Measurements from ENCODE around the gene TTYH1.

Gene TTYH1

DNA sequence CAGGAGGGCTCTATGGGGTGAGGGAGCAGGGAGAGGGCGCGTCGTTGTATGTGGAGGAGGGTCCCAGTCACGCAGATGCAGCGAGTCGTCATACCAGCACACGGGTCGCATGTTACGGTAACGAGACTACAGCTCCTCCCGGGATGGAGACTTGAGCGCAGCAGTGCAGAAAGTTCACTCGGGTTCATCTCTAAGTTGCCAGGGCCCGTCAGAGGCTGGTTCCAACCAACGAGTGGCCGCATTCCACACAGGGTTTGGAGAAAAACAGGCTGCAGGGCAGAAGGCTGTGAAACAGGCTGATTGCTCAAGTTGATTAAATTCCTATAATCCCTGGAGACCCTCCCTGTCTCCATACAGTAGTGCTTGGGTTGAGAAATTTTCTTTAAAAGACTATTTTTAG is 21.9 kb upstream of the TTYH1 start:
- no peak for DNase-seq

DNA sequence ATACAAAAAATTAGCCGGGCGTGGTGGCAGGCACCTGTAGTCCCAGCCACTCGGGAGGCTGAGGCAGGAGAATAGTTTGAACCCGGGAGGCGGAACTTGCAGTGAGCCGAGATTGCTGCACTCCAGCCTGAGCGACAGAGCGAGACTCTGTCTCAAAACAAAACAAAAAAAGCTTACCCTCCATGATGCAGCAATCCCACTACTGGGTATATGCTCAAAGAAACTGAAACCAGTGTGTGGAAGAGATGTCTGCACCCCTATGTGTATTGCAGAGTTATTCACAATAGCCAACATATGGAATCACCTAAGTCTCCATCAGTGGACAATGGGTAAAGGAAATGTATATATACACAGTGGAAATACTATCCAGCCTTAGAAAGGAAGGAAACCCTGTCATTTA is 19.6 kb upstream of the TTYH1 start:
- DNase-seq, result no peak

DNA sequence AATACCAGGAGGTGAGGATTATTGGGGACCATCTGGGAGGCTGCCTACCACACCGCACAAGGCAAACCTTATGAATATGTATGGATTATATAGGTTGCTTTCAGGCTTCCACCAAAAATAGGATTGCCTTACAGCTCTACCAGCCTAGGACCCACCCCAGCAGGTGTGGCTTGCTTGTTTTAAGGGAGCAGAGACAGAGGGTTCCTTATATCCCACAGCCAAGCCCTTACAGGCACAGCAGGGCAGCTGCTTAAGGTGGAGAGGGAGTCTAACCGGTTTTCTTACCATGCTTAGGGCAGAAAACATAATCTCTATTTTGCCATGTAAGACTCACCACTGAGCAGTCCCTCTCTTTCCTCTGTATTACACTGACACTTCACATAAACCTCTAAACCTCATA is 16.1 kb upstream of the TTYH1 start:
- no peak for DNase-seq

DNA sequence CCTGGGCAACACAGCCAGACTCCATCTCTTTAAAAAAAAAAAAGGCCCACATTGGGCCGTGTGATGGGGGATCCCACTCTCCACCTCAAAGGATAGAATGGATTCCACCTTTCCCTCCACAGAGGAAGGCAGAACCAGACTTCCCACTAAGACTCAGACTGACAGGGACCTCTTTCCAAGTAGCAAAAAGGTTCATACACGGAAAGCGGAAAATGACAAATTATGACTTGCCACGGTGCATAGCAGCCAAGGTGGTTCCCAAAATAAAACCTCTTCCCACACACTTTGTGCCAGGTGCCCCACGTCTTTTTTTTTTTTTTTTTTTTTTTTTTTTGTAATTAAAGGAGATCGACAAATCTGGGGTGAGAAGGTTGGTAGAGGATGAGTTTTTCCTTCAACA is 14.4 kb upstream of the TTYH1 start:
- no peak for DNase-seq

DNA sequence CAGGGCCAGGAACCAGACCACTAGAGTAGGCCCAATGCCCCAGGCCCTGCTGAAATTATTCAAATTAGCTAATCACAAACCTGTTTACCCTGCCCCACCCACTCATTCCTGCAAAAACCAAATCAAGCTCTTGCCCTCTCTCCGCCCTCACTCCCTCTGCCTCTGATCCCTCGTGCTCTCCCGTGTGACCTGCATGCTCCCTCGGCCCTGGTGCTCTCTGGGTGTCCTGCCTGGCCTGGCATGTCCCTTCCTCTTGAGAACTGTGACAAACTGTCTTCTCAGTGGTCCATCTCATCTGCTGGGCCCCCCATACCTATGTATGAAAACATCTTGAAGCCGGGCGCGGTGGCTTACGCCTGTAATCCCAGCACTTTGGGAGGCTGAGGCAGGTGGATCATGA is 12.2 kb upstream of the TTYH1 start:
- DNase-seq, result no peak

DNA sequence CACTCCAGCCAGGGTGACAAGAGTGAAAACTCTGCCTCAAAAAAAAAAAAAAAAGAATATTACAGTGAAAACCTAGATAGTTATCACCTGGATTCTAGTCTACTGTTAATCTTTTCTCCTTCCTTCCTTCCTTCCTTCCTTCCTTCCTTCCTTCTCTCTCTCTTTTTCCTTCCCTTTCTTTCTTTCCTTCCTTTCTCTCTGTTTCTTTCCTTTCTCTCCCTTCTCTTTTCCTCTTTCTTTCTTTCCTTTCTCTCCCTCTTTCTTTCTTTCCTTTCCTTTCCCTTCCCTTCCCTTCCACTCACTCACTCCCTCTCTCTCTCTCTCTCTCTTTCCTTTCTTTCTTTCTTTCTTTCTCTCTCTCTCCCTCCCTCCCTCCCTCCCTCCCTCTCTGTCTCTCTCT is 9.6 kb upstream of the TTYH1 start:
- DNase-seq, result no peak

DNA sequence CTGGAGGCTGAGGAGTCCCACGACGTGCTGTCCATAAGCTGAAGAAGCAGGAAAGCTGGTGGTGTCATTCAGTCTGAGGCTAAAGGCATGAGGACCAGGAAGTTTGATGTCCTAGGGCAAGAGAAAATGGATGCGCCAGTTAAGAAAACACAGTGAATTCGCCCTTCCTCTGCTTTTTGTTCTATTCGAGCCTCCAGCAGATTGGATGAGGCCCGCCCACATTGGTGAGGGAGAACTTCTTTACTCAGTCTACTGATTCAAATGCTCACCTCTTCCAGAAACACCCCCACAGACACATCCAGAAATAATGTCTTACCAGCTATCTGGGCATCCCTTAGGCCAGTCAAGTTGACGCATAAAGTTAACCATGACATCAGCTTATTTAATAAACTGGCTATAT is 7.5 kb upstream of the TTYH1 start:
- DNase-seq, result no peak

DNA sequence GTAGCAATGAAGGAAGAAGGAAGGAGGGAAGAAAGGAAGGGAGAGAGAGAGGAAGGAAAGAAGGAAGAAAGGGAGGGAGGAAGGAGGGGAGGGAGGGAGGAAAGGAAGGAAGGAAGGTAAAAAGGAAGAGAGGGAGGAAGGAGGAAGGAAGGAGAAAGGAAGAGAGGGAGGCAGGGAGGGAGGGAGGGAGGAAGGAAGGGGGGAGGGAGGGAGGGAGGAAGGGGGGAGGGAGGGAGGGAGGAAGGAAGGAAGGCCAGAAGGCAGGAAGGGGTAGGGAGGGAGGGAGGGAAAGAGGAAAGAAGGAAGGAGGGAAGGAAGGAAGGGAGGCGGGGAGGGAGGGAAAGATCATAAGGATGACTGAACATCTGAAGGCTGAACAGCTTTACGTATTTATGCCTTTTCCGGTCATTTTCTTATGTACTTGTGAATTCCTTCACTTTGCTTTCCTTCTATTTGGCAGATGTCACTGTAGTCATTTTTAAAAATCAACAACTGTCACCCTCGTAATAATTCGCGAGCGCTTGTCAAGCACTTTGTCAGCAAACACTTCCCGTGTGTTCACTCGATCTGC is 6.7 kb upstream of the TTYH1 start:
- no peak for DNase-seq

DNA sequence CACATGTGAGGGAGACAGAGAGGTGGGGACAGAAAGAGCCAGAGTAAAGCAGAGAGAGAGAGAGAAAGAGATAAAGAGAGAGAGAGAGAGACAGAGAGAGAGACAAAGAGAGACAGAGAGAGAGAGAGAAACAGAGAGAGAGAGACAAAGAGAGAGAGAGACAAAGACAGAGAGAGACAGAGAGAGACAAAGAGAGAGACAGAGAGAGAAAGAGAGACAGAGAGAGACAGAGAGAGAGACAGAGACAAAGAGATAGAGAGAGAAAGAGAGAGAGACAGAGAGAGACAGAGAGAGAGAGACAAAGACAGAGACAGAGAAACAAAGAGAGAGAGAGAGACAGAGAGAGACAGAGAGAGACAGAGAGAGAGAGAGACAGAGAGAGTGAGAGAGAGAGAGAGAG is 4.2 kb upstream of the TTYH1 start:
- DNase-seq, result no peak

DNA sequence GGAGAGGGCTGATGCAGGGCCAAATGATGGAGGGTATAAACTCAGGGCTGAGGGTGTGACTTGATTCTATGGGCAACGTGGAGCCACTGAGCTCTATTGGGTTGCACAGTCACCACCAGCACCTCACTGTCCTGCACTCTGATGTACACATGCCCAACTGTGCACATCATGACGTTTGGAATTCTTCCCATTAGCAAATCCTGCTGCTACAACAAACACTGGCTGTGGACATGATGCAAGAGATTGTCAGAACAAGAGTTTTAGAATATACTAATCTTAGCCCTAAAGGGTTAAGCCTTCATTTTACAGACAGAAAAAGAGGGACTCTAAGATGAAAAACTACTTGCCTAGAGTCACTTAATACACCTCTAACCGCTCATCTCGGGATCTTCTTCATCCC is 2.4 kb upstream of the TTYH1 start:
- DNase-seq, result no peak

DNA sequence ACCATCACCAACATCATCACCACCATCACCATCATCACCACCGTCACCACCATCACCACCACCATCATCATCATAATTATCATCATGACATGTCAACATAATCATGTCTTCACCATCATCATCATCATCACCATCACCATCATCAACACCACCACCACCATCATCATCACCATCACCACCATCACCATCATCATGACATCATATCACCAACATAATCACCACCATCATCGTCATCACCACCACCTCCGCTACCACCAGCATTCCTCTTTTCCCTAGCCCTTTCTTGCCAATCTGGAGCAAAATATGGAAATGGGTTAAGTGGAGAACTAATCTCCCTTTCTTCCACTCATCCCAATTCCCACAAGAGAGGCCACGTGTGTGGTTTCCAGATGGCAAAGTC is 1.1 kb upstream of the TTYH1 start:
- no peak for DNase-seq

DNA sequence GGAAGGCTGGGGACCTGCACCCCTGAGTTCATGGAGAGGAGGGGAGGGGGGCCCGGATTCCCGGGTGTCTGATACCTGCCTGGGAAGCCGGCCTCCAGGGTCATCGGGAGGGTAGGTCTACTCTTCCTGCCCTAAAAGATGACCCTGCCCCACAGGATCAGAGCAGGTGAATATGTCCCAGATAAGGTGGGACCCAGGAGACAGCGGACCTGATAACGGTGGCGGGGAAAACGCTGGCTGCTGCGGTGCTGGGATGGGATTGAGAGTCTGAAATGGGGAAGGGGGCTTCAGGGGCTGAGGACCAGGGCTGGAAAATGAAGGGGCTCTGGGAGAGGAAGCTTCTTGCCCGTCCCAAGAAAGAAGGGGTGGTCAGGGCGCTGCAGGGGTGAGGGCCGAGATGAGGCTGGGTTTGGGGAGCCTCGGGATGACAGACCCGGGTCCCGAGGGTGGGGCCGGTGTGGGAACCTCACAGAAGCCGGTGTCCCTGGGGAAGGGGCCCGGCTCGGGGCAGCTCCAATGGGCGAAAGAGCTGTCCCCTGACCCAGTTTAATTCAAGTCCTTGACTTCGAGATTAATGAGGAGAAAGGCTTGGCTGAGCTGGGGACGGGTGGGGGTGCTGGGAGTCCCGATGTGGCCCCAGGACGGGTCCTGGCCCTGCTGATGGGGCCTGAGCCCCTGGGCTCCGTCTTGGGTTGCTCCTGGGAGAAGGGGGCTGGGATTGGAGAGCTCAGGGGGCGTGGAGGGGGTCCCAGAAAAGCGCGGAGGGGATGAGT is 823 bp downstream of the TTYH1 start:
- no peak for DNase-seq

DNA sequence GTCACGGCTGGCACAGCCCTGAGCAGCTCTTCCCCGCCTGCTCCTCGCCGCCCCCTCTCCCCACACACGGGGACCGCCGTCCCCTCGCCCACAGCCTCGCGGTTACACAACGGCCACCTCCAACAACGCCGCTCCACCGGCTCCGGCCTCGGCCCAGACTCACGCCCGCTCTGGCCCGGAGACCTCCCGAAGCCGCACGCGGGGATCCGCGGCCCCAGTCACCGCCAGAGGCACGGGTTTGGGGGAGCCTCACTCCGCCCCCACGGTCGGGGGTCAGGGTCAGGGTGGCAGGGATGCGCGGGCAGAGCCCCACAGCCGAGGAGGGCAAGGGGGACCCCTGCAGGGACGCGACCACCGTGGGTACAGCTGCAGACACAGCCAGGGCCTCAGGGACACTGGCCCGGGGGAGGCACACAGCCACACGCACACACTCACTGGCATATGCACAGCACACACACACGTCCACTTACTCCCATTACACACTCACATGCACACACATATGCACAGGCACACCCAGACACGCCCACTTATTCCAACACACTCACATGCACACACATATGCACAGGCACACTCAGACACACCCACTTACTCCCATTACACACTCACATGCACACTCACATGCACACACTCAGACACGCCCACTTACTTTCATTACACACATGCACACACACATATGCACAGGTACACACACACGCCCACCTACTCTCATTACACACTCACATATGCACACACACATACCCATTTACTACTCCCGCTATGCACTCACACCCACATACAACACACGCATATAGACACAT is 1.6 kb downstream of the TTYH1 start:
- DNase-seq, result no peak

DNA sequence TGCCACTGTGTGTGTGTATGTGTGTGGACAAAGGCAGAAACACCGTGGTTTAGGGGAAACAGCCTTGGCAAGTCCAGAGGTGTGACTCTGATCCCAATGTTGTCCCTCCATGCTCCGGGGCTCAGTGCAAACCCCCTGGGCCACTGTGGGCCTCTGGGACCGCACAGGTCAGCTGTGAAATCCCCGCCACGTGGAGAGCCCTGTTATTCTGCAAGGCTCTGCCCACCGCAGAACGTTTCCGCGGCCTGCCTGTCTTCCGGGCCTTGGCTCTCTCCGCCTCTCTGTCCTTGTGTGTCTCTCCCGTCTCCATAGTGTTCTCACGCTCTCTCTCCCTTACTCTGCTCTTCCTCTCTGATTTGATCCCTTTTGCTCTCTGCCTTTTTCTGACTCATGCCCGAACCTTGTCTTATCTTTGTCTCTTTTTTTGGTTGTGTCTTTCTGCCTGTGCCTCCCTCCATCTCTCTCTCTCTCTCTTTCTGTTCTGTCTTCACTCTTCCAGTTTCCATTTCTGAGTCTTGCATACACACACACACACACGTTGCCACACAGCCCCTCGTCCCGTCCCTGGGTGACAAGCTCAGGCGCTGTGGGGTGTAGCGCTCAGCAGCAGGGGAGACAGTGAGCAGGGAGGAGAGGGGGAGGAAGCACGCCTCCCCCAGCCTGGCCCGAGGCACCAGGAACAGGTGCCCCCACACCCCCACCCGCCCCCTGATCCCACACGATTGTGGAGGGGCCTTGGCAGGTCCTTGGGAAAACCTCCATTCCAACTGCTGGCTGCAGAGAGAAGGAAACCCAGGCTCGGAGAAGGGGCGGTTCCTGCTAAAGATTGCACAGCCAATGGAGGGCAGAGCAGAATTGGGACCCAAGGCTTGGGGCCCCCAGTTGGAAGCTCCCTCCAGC is 3.0 kb downstream of the TTYH1 start:
- no peak for DNase-seq

DNA sequence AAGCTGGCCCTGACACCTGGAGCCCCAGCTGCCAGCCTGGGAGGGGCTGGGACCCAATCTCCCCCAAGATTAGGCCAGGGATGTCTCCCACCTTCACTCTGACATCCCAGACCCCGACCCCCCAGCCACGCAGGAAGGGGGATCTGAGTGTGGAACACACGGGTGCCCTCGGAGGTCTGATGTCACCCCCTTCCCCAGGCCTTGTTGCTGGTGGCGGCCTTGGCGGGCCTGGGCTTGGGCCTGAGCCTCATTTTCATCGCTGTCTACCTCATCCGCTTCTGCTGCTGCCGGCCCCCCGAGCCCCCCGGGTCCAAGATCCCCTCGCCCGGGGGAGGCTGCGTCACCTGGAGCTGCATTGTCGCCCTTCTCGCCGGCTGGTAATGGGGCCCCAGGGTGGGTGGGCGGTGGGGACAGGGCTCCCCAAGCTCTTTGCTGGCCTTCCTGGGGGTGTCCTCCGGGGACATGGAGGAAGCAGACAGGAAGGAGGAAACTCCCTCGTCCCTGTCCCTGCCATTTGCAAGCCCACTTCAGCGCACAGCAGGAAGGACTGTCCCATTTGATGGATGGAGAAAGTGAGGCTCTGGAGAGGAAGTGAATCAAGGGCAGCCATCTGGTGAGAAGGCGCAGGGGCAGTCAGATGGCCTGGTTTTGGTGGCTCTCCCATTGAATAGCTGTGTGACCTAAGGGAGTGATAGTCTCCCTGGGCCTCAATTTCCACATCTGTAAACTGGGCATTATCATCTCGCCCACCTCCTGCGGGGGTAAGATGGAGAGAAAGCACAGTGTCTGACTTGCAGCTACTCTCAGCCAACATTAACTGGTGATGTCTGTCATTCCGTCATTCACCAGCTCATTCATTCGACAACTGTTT is 3.9 kb downstream of the TTYH1 start:
- no peak for DNase-seq

DNA sequence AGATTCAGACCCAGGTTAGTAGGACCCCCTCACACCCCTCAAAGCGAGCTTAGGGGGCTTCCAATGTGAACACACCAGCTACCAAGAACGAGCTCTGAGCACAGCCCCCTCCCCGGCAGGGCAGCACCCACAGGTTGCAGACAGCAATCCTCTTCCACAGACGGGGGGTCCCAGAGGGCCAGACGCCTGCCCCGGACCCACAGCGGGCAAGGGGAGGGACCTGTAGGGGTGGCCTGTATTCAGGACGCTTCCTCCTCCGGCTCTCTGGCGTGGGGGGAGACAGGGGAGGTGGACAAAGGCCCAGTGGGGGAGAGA is 4.8 kb downstream of the TTYH1 start:
- DNase-seq, result no peak

DNA sequence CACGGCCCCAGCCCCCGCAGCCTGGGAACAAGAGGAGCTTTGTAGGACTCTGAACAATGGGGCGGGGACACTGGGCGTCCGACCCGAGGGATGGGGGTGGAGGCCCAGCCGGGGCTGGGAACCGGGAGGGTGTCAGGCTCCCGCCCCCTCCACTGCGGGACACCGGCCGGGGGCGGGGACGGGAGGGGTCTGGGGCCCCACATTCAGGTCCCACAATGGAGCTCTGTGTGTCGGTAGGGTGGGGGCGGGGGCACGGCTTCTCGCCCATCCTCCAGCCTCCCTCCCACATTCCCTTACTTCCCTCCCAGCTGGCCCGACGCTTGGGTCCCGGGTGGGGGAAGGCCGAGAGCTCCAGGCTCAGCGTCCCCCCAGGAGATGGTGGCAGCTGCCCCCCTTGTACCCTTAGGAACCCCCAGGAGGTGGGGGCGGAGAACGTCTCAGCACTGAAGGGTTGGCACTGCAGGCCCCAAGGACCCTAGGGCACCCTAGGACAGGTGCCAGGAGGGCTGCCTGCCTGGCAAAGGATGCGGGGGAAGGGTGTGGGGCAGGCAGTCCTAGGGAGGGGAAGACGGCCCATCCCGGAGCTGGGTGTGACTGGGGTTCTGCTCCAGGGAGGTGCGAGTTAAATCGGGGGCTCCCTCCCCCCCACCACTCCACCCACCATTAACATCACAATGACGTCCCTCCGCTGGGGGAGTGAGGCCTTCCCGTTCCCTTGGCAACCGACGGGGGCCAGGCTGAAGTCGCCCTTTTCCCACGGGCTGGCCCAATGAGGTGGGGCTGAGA is 5.3 kb downstream of the TTYH1 start:
- DNase-seq, result no peak

DNA sequence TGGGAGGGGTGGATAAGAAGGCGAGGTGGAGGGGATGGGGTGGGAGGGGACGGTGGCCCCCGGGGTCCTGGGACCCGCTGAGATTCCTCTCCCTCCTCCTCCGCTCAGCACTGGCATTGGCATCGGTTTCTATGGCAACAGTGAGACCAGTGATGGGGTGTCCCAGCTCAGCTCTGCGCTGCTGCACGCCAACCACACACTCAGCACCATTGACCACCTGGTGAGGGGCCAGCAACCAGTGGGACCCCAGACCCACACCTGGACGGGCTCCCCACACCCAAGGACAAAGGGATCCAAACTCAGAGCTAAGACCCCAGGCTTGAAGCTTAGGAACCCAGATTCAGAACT is 5.9 kb downstream of the TTYH1 start:
- no peak for DNase-seq

DNA sequence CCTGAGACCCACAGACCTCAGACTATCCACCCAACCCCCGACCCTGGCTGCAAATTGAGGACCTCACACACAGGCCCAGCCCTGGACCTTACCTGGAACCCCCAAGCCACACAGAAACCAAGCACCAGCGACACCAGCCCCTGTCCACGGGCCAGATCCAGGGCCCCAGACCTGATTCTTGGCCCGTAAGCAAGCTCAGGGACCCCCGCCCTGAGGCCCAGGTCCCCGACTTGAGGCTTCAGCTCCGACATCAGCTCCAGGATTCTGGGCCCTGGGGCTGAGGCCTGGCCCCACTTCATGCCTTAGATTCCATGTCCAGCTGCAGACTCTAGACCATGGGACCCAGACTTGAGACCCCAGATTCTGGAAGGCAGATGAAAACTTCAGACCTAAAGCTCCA is 6.3 kb downstream of the TTYH1 start:
- DNase-seq, result no peak

DNA sequence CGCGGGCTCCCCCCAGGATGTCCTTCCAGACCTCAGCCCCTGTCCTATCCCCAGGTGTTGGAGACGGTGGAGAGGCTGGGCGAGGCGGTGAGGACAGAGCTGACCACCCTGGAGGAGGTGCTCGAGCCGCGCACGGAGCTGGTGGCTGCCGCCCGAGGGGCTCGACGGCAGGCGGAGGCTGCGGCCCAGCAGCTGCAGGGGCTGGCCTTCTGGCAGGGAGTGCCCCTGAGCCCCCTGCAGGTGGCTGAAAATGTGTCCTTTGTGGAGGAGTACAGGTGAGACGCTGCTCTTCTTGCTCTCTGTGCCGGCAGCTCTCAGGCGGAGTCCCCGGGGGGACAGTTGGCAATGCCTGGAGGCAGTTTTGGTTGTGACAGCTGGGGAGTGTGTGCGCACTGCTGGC is 6.9 kb downstream of the TTYH1 start:
- DNase-seq, result no peak

DNA sequence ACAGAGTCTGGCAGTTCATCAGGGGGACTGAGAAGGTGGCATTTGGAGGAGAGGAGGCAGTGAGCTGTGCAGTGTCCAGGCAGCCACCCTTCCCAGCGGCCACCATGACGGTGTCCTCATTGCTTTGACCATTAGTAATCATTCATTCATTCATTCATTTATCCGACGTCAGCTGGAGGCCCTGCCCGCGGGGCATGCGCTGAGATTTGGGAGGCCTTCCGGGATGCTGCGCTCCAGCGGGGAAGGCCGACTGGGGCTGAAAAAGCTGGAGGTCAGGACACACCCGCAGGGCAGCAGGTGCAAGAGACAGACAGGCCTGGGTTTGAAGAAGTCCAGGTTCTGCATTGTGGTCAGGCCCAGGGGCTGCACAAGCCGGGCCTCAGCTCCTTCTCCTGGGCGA is 8.9 kb downstream of the TTYH1 start:
- no peak for DNase-seq
